ENCODE measurements around the gene LLPH.

The LLPH gene

GRCh38 chr12:66164349-66164821 is 33.8 kb upstream of the LLPH start:
- H3K36me3 ChIP-seq = peaks cover 43% of the 10 kb centered on the region
- no peak for TF ChIP-seq Cebpa-rat (IDR thresholded peaks at IDR 0.05)

GRCh38 chr12:66163289-66163688 is 32.7 kb upstream of the LLPH start:
- H3K4me2 ChIP-seq = no peak overlapping the region
- no peaks in the 10 kb centered on the region for H4K20me1 ChIP-seq
- H3K36me3 ChIP-seq = peaks cover 53% of the 10 kb centered on the region
- peaks cover 9% of the 10 kb centered on the region for H3K4me1 ChIP-seq
- peaks cover 69% of the 10 kb centered on the region for H3K9me3 ChIP-seq
- no peaks in the 10 kb centered on the region for H3K27me3 ChIP-seq
- H3K9ac ChIP-seq = no peak overlapping the region
- no peak for TF ChIP-seq Cebpa-rat (IDR thresholded peaks at IDR 0.05)
- no peak overlapping the region for H3K4me3 ChIP-seq
- H3K27ac ChIP-seq = no peak overlapping the region

More at GRCh38 chr12:66164349-66164821, 33.8 kb upstream of the LLPH start:
- Histone ChIP-seq H3K4me1 (peaks cover 13% of the 10 kb centered on the region), H4K20me1 (no peaks in the 10 kb centered on the region), H3K4me2 (no peak overlapping the region), H3K9ac (no peak overlapping the region), H3K9me3 (peaks cover 60% of the 10 kb centered on the region), H3K27ac (no peak overlapping the region), H3K4me3 (no peak overlapping the region), H3K27me3 (no peaks in the 10 kb centered on the region)

GRCh38 chr12:66162701-66163100 is 32.2 kb upstream of the LLPH start:
- H3K27ac ChIP-seq = no peak overlapping the region
- peaks cover 52% of the 10 kb centered on the region for H3K36me3 ChIP-seq
- peaks cover 69% of the 10 kb centered on the region for H3K9me3 ChIP-seq
- H3K4me1 ChIP-seq = peaks cover 3% of the 10 kb centered on the region; the same call in 1 of the 2 replicates
- no peaks in the 10 kb centered on the region for H4K20me1 ChIP-seq
- H3K27me3 ChIP-seq = no peaks in the 10 kb centered on the region
- H3K9ac ChIP-seq = no peak overlapping the region
- H3K4me2 ChIP-seq = no peak overlapping the region
- no peak for TF ChIP-seq Cebpa-rat (IDR thresholded peaks at IDR 0.05)
- no peak overlapping the region for H3K4me3 ChIP-seq

GRCh38 chr12:66160704-66161103 is 30.2 kb upstream of the LLPH start:
- Histone ChIP-seq H3K4me3 (no peak overlapping the region), H3K36me3 (peaks cover 41% of the 10 kb centered on the region), H3K9ac (no peak overlapping the region), H4K20me1 (no peaks in the 10 kb centered on the region), H3K4me2 (no peak overlapping the region), H3K27ac (no peak overlapping the region), H3K27me3 (no peaks in the 10 kb centered on the region), H3K9me3 (peaks cover 52% of the 10 kb centered on the region), H3K4me1 (no peaks in the 10 kb centered on the region)
- no peak for TF ChIP-seq Cebpa-rat (IDR thresholded peaks at IDR 0.05)

- Histone ChIP-seq H3K27ac (no peak overlapping the region), H3K9me3 (peaks cover 36% of the 10 kb centered on the region), H4K20me1 (peaks cover 7% of the 10 kb centered on the region; the same call in 1 of the 2 replicates), H3K27me3 (no peaks in the 10 kb centered on the region), H3K4me1 (no peaks in the 10 kb centered on the region), H3K36me3 (peaks cover 34% of the 10 kb centered on the region), H3K4me3 (no peak overlapping the region), H3K4me2 (no peak overlapping the region), H3K9ac (no peak overlapping the region)
- no peak for TF ChIP-seq Cebpa-rat (IDR thresholded peaks at IDR 0.05)
Measured at GRCh38 chr12:66159123-66159522, 28.6 kb upstream of the LLPH start.

- H3K9me3 ChIP-seq = peaks cover 23% of the 10 kb centered on the region
- no peaks in the 10 kb centered on the region for H3K27me3 ChIP-seq
- peaks cover 34% of the 10 kb centered on the region for H3K36me3 ChIP-seq
- H3K9ac ChIP-seq = no peak overlapping the region
- no peak overlapping the region for H3K4me2 ChIP-seq
- no peak overlapping the region for H3K4me3 ChIP-seq
- TF ChIP-seq Cebpa-rat (IDR thresholded peaks at IDR 0.05) = no peak
- H3K27ac ChIP-seq = no peak overlapping the region
- no peaks in the 10 kb centered on the region for H3K4me1 ChIP-seq
- H4K20me1 ChIP-seq = peaks cover 7% of the 10 kb centered on the region; the same call in 1 of the 2 replicates
Measured at GRCh38 chr12:66156654-66157053, 26.1 kb upstream of the LLPH start.

GRCh38 chr12:66154776-66155175 is 24.2 kb upstream of the LLPH start:
- Histone ChIP-seq H3K4me2 (no peak overlapping the region), H3K36me3 (peaks cover 34% of the 10 kb centered on the region), H4K20me1 (peaks cover 7% of the 10 kb centered on the region; the same call in 1 of the 2 replicates), H3K9me3 (peaks cover 12% of the 10 kb centered on the region), H3K9ac (no peak overlapping the region), H3K4me3 (no peak overlapping the region), H3K4me1 (peaks cover 4% of the 10 kb centered on the region; the same call in 1 of the 2 replicates), H3K27me3 (no peaks in the 10 kb centered on the region), H3K27ac (no peak overlapping the region)
- no peak for TF ChIP-seq Cebpa-rat (IDR thresholded peaks at IDR 0.05)

- no peak overlapping the region for H3K4me3 ChIP-seq
- no peak overlapping the region for H3K4me2 ChIP-seq
- H3K9ac ChIP-seq = no peak overlapping the region
- TF ChIP-seq Cebpa-rat (IDR thresholded peaks at IDR 0.05) = no peak
- H3K9me3 ChIP-seq = no peaks in the 10 kb centered on the region
- peaks cover 7% of the 10 kb centered on the region; the same call in 1 of the 2 replicates for H4K20me1 ChIP-seq
- H3K36me3 ChIP-seq = peaks cover 31% of the 10 kb centered on the region; the same call in 1 of the 2 replicates
- no peak overlapping the region for H3K27ac ChIP-seq
- peaks cover 4% of the 10 kb centered on the region; the same call in 1 of the 2 replicates for H3K4me1 ChIP-seq
- no peaks in the 10 kb centered on the region for H3K27me3 ChIP-seq
Measured at GRCh38 chr12:66152732-66153131, 22.2 kb upstream of the LLPH start.

GRCh38 chr12:66149702-66150398 is 19.3 kb upstream of the LLPH start:
- Histone ChIP-seq H3K36me3 (peaks cover 25% of the 10 kb centered on the region; the same call in 1 of the 2 replicates), H3K27me3 (no peaks in the 10 kb centered on the region), H3K27ac (no peak overlapping the region), H3K9me3 (no peaks in the 10 kb centered on the region), H3K4me1 (peaks cover 18% of the 10 kb centered on the region), H3K9ac (no peak overlapping the region), H3K4me3 (no peak overlapping the region), H3K4me2 (no peak overlapping the region), H4K20me1 (peaks cover 1% of the 10 kb centered on the region; the same call in 1 of the 2 replicates)
- no peak for TF ChIP-seq Cebpa-rat (IDR thresholded peaks at IDR 0.05)
